ENCODE results near the gene PWWP2B.

PWWP2B gene

DNA sequence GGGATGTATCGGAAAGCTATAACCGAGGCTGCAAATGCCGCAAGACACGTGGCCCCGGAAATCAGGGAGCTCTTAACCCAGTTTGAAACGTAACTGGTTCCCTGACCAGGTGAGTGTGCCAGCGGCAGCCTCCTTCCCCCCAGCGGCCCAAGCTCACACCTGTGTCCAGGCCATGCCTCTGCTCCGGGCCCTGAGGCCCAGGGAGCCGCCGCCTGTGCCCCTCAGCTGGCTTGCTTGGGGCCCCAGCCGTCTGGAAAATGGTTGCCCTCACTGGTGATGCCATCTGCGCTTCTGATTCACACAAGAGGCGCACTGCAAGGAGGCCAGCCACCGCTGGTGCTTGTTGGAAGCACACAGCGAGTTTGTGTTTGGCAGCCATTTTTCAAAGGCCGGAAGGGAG lies 9.2 kb downstream of the PWWP2B start:
- TF ChIP-seq, protein P1, sequence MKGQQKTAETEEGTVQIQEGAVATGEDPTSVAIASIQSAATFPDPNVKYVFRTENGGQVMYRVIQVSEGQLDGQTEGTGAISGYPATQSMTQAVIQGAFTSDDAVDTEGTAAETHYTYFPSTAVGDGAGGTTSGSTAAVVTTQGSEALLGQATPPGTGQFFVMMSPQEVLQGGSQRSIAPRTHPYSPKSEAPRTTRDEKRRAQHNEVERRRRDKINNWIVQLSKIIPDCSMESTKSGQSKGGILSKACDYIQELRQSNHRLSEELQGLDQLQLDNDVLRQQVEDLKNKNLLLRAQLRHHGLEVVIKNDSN (IDR thresholded peaks at IDR 0.05), result no peak
- TF ChIP-seq CEBPB (IDR thresholded peaks at IDR 0.05), result no peak
- TF ChIP-seq EGR1 (IDR thresholded peaks at IDR 0.05), result no peak
- TF ChIP-seq TAF1 (IDR thresholded peaks at IDR 0.05; ENCODE audit: low read depth), result no peak
- no peak for TF ChIP-seq RAD21 (IDR thresholded peaks at IDR 0.05; ENCODE audit: low read depth)
- no peak for TF ChIP-seq FOXM1 (IDR thresholded peaks at IDR 0.05; ENCODE audit: borderline replicate concordance, low read depth)
- TF ChIP-seq, protein P2, sequence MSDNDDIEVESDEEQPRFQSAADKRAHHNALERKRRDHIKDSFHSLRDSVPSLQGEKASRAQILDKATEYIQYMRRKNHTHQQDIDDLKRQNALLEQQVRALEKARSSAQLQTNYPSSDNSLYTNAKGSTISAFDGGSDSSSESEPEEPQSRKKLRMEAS (IDR thresholded peaks at IDR 0.05), result no peak
- no peak for TF ChIP-seq TEAD4 (IDR thresholded peaks at IDR 0.05)
- TF ChIP-seq ZBTB7A (IDR thresholded peaks at IDR 0.05; ENCODE audit: low read depth), result no peak
- TF ChIP-seq, protein P3, sequence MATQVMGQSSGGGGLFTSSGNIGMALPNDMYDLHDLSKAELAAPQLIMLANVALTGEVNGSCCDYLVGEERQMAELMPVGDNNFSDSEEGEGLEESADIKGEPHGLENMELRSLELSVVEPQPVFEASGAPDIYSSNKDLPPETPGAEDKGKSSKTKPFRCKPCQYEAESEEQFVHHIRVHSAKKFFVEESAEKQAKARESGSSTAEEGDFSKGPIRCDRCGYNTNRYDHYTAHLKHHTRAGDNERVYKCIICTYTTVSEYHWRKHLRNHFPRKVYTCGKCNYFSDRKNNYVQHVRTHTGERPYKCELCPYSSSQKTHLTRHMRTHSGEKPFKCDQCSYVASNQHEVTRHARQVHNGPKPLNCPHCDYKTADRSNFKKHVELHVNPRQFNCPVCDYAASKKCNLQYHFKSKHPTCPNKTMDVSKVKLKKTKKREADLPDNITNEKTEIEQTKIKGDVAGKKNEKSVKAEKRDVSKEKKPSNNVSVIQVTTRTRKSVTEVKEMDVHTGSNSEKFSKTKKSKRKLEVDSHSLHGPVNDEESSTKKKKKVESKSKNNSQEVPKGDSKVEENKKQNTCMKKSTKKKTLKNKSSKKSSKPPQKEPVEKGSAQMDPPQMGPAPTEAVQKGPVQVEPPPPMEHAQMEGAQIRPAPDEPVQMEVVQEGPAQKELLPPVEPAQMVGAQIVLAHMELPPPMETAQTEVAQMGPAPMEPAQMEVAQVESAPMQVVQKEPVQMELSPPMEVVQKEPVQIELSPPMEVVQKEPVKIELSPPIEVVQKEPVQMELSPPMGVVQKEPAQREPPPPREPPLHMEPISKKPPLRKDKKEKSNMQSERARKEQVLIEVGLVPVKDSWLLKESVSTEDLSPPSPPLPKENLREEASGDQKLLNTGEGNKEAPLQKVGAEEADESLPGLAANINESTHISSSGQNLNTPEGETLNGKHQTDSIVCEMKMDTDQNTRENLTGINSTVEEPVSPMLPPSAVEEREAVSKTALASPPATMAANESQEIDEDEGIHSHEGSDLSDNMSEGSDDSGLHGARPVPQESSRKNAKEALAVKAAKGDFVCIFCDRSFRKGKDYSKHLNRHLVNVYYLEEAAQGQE (IDR thresholded peaks at IDR 0.05; ENCODE audit: low read depth), result no peak
- TF ChIP-seq NFIC (IDR thresholded peaks at IDR 0.05), result no peak
- TF ChIP-seq CREB1 (IDR thresholded peaks at IDR 0.05; ENCODE audit: low read depth), result no peak
- no peak for TF ChIP-seq YY1 (IDR thresholded peaks at IDR 0.05; ENCODE audit: low read depth)
- no peak for TF ChIP-seq EP300 (IDR thresholded peaks at IDR 0.05; ENCODE audit: borderline replicate concordance)

DNA sequence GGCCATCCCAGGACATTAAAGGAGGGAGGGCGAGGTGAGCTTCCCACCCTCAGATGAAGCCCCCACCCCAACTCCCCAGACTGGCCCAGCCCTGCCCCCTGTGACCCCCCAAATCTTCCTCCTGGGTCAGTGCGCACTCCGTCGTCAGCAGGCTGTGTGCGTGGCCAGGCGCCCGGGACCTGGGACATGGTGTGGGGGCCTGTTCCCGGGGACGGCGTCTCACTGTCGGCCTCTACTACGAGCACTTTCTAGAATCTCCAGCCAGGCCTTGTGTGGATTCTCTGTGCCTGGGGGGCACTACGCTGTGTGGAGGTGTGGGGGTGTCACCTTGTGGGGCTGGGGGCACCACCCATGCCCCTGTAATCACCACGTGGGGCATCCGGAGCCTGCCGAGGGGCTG lies 9.8 kb downstream of the PWWP2B start:
- TF ChIP-seq EGR1 (IDR thresholded peaks at IDR 0.05), result no peak
- TF ChIP-seq TCF12 (IDR thresholded peaks at IDR 0.05; ENCODE audit: low read depth), result no peak
- no peak for TF ChIP-seq TAF1 (IDR thresholded peaks at IDR 0.05; ENCODE audit: low read depth)
- no peak for TF ChIP-seq CREB1 (IDR thresholded peaks at IDR 0.05; ENCODE audit: low read depth)
- TF ChIP-seq CEBPB (IDR thresholded peaks at IDR 0.05), result no peak
- no peak for TF ChIP-seq ZBTB7A (IDR thresholded peaks at IDR 0.05; ENCODE audit: low read depth)
- no peak for TF ChIP-seq TEAD4 (IDR thresholded peaks at IDR 0.05)
- TF ChIP-seq, protein P3 (IDR thresholded peaks at IDR 0.05; ENCODE audit: low read depth), result no peak
- TF ChIP-seq, protein P2 (IDR thresholded peaks at IDR 0.05), result no peak
- no peak for TF ChIP-seq FOXM1 (IDR thresholded peaks at IDR 0.05; ENCODE audit: borderline replicate concordance, low read depth)

DNA sequence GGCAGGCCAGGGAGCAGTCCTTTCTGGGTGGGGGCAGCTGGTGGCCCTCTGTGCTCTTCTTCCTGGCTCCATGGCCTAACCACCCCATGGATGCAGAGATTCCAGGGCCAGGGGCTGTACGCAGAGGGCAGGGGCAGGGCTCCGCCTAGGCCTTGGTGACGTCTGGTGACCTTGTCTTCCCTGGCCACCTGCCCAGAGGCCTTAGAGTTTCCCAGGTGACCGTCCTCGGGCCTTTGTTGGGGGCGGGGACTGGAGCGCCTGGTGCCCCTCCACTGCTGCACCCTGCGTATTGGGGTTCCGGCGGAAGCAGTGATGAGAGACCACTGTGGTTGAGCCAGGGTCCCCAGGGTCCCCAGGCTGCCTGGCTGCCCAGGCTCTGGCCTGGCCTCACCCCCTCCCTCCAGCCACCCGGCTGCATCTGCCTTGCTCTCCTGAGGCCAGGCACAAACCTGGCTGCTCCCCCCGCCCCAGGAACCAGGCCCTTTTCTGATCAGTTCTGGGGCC lies 10.3 kb downstream of the PWWP2B start:
- TF ChIP-seq EP300 (IDR thresholded peaks at IDR 0.05; ENCODE audit: borderline replicate concordance), result no peak
- no peak for TF ChIP-seq RAD21 (IDR thresholded peaks at IDR 0.05; ENCODE audit: low read depth)
- TF ChIP-seq EGR1 (IDR thresholded peaks at IDR 0.05), result no peak
- peak; percentile 64; the same call in 1 of the 2 replicates for TF ChIP-seq NFIC (IDR thresholded peaks at IDR 0.05)
- no peak for TF ChIP-seq YY1 (IDR thresholded peaks at IDR 0.05; ENCODE audit: low read depth)
- peak; percentile 44; the same call in 1 of the 2 replicates for TF ChIP-seq CREB1 (IDR thresholded peaks at IDR 0.05; ENCODE audit: low read depth)
- peak; percentile 14; the same call in 1 of the 2 replicates for TF ChIP-seq ZBTB7A (IDR thresholded peaks at IDR 0.05; ENCODE audit: low read depth)

DNA sequence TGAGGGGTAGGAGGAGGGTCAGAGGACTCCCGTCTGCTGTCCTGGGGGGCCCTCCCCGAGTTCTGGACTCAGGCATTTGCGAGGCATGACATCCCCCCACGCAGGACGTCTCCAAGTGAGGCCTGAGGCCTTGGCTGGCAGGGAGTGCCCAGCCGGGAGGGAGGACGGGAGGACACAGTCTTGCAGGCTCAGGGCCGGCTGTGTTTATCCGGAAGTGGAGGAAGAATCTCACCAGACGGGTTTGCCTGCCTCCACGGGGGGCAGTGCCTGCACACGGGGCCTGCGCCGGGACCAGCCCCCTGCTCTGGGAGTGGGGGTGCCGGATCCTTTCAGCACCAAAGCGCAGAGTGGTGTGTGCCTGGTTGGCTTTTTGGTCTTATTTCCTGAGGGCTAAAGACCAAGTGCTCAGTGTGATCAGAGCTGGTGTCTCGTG lies 10.9 kb downstream of the PWWP2B start:
- TF ChIP-seq TEAD4 (IDR thresholded peaks at IDR 0.05) (peak; percentile 100), TCF12 (IDR thresholded peaks at IDR 0.05; ENCODE audit: low read depth) (peak; percentile 99), TAF1 (IDR thresholded peaks at IDR 0.05; ENCODE audit: low read depth) (peak; percentile 46), RAD21 (IDR thresholded peaks at IDR 0.05; ENCODE audit: low read depth) (peak; percentile 50), NFIC (IDR thresholded peaks at IDR 0.05) (peak; percentile 97), CEBPB (IDR thresholded peaks at IDR 0.05) (peak; percentile 86; the same call in 1 of the 2 replicates), CREB1 (IDR thresholded peaks at IDR 0.05; ENCODE audit: low read depth) (no peak; the same call in 1 of the 2 replicates), EGR1 (IDR thresholded peaks at IDR 0.05) (no peak; the same call in none of the 2 replicates), ZBTB7A (IDR thresholded peaks at IDR 0.05; ENCODE audit: low read depth) (peak; percentile 93), FOXM1 (IDR thresholded peaks at IDR 0.05; ENCODE audit: borderline replicate concordance, low read depth) (peak; percentile 92), YY1 (IDR thresholded peaks at IDR 0.05; ENCODE audit: low read depth) (peak; percentile 82), EP300 (IDR thresholded peaks at IDR 0.05; ENCODE audit: borderline replicate concordance) (peak; percentile 98)
- TF ChIP-seq, protein P3 (IDR thresholded peaks at IDR 0.05; ENCODE audit: low read depth), result peak; percentile 36; the same call in 1 of the 2 replicates
- TF ChIP-seq, protein P2 (IDR thresholded peaks at IDR 0.05), result peak; percentile 96
- TF ChIP-seq, protein P1 (IDR thresholded peaks at IDR 0.05), result peak; percentile 82

Measured in Ishikawa (cell line).